Measurements from ENCODE around the gene USP53.
"Not testable (repeated sequence)": the region's sequence is repeated elsewhere in the genome, so short reads cannot be mapped to it uniquely, and the experiment has no call there.

USP53 gene

DNA sequence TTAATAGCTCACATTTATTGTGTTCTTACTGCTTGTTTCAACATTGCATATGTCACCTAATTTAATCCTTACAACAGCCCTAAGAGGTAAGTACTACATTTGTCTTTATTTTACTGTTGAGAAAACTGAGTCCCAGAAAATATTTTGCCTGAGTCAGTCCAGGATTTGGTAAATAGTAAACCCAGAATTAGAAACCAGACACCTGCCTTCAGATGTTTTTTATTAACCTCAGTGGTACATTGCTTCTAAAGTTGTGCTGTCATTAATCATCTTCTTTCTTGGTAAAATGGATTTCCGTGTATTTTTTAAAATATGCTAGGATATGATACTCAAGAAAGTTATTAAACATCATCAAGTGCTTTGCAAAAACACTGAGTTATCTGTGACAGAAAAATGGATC lies 31.4 kb downstream of the USP53 start:
- Histone ChIP-seq H3K36me3 (no peaks in the 10 kb centered on the region; the same call in 1 of the 2 replicates), H3K9me3 (no peaks in the 10 kb centered on the region), H3K27me3 (no peaks in the 10 kb centered on the region), H3K4me3 (ENCODE audit: low read depth, low read length) (no peak overlapping the region), H3K4me1 (no peaks in the 10 kb centered on the region)
- no peak for DNase-seq
- TF ChIP-seq, protein P1, sequence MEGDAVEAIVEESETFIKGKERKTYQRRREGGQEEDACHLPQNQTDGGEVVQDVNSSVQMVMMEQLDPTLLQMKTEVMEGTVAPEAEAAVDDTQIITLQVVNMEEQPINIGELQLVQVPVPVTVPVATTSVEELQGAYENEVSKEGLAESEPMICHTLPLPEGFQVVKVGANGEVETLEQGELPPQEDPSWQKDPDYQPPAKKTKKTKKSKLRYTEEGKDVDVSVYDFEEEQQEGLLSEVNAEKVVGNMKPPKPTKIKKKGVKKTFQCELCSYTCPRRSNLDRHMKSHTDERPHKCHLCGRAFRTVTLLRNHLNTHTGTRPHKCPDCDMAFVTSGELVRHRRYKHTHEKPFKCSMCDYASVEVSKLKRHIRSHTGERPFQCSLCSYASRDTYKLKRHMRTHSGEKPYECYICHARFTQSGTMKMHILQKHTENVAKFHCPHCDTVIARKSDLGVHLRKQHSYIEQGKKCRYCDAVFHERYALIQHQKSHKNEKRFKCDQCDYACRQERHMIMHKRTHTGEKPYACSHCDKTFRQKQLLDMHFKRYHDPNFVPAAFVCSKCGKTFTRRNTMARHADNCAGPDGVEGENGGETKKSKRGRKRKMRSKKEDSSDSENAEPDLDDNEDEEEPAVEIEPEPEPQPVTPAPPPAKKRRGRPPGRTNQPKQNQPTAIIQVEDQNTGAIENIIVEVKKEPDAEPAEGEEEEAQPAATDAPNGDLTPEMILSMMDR (IDR thresholded peaks at IDR 0.05; ENCODE audit: low read depth, low read length) = no peak

- Histone ChIP-seq H3K4me1 (no peaks in the 10 kb centered on the region), H3K36me3 (peaks cover 3% of the 10 kb centered on the region; the same call in 1 of the 2 replicates), H3K27me3 (no peaks in the 10 kb centered on the region), H3K4me3 (ENCODE audit: low read depth, low read length) (no peak overlapping the region), H3K9me3 (no peaks in the 10 kb centered on the region)
- TF ChIP-seq, protein P1 (IDR thresholded peaks at IDR 0.05; ENCODE audit: low read depth, low read length) = no peak
- DNase-seq = no peak
Observed at GRCh38 chr4:119244344-119244743, 31.8 kb downstream of the USP53 start.

DNA sequence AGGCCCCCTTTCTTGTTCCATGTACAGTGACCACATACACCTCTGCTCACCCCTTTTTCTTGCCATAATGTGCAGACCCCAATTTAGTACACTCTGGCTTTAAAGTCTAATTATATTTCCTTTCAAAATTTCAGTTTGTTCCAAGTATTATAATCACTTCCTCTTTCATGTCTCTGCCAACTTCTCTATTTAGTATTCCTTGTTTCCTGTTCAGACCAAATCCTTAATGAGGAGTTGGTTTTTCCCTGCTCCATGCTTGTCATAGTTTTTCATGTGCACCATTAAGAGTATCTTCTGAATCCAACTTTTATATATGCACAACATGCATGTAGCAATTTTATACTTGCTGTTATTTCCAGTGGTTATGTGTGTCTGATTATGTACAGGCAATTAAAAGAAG lies 32.3 kb downstream of the USP53 start:
- H3K36me3 ChIP-seq = peaks cover 3% of the 10 kb centered on the region; the same call in 1 of the 2 replicates
- TF ChIP-seq, protein P1 (IDR thresholded peaks at IDR 0.05; ENCODE audit: low read depth, low read length) = no peak
- H3K4me3 ChIP-seq (ENCODE audit: low read depth, low read length) = no peak overlapping the region
- DNase-seq = no peak
- H3K27me3 ChIP-seq = no peaks in the 10 kb centered on the region
- H3K9me3 ChIP-seq = no peaks in the 10 kb centered on the region
- no peaks in the 10 kb centered on the region for H3K4me1 ChIP-seq

- H3K9me3 ChIP-seq = no peaks in the 10 kb centered on the region
- no peaks in the 10 kb centered on the region for H3K27me3 ChIP-seq
- H3K36me3 ChIP-seq = peaks cover 3% of the 10 kb centered on the region; the same call in 1 of the 2 replicates
- H3K4me1 ChIP-seq = no peaks in the 10 kb centered on the region
- no peak overlapping the region for H3K4me3 ChIP-seq (ENCODE audit: low read depth, low read length)
- TF ChIP-seq, protein P1 (IDR thresholded peaks at IDR 0.05; ENCODE audit: low read depth, low read length) = no peak
- DNase-seq = no peak
Observed at GRCh38 chr4:119246177-119246733, 33.7 kb downstream of the USP53 start.

- H3K36me3 ChIP-seq; H3K4me3 ChIP-seq (ENCODE audit: low read depth, low read length); DNase-seq; H3K27me3 ChIP-seq; H3K9me3 ChIP-seq; H3K4me1 ChIP-seq: not testable (repeated sequence)
Observed at GRCh38 chr4:119251037-119251436, 38.5 kb downstream of the USP53 start.

GRCh38 chr4:119255223-119255622 lies 42.7 kb downstream of the USP53 start:
- not testable (repeated sequence) for H3K27me3 ChIP-seq; H3K4me3 ChIP-seq (ENCODE audit: low read depth, low read length); H3K36me3 ChIP-seq; H3K9me3 ChIP-seq; H3K4me1 ChIP-seq; DNase-seq

DNA sequence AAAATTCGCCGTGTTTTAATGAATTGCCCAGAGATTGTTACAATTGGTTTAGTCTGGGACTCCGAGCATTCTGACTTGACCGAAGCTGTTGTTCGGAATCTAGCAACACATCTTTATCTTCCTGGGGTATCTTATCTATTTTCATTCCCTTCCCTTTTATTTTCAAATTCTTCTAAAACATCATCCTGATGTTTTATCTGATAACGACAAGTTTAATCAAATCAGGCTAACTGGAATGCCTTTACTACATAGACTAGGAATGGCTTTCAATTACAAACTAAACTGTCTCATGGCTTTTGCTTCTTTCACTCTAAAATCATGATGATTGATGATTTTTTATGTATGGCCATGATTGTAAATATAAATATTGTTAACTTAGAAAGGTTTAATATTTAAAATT lies 48.0 kb downstream of the USP53 start:
- no peaks in the 10 kb centered on the region for H3K9me3 ChIP-seq
- peaks cover 4% of the 10 kb centered on the region for H3K4me1 ChIP-seq
- TF ChIP-seq, protein P1 (IDR thresholded peaks at IDR 0.05; ENCODE audit: low read depth, low read length) = no peak
- peaks cover 3% of the 10 kb centered on the region for H3K36me3 ChIP-seq
- no peak for DNase-seq
- no peaks in the 10 kb centered on the region for H3K27me3 ChIP-seq
- no peak overlapping the region for H3K4me3 ChIP-seq (ENCODE audit: low read depth, low read length)

All from BE2C (cell line).